ENCODE measurements around the gene MAGI2.

MAGI2 gene

DNA sequence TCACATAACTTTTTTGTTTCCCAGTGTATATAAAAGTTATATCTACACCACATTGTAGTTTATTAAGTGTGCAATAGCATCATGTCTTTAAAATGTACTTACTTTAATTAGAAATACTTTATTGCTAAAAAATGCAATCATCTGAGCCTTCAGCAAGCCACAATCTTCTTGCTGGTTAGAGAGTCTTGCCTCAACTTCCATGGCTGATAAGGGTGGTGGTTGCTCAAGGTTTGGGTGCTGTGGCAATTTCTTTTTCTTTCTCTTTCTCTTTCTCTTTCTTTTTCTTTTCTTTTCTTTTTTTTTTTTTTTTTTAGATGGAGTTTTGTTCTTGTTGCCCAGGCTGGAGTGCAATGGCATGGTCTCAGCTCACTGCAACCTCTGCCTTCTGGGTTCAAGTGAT, 360.0 kb downstream of the MAGI2 start:
- no peaks in the 10 kb centered on the region for H3K27me3 ChIP-seq (replicated peaks)
- TF ChIP-seq CTCF (IDR thresholded peaks at IDR 0.05; ENCODE audit: low read depth, low read length, missing control alignments): no peak
- in situ Hi-C loops (cut with HindIII; ENCODE audit: low pct_ligation_motif_present, low sequenced_read_pairs): no loop called here
- no peaks in the 10 kb centered on the region for H3K36me3 ChIP-seq (replicated peaks)
- no peak overlapping the region for H3K4me3 ChIP-seq (ENCODE audit: low read depth, low read length)
- H3K27ac ChIP-seq: no peak overlapping the region
- DNase-seq: no peak

GRCh38 chr7:79091661-79092060, 361.8 kb downstream of the MAGI2 start:
- Histone ChIP-seq H3K36me3 (replicated peaks) (no peaks in the 10 kb centered on the region), H3K4me3 (ENCODE audit: low read depth, low read length) (no peak overlapping the region), H3K27ac (no peak overlapping the region), H3K27me3 (replicated peaks) (no peaks in the 10 kb centered on the region)
- no peak for DNase-seq
- TF ChIP-seq CTCF (IDR thresholded peaks at IDR 0.05; ENCODE audit: low read depth, low read length, missing control alignments): no peak
- in situ Hi-C loops (cut with HindIII; ENCODE audit: low pct_ligation_motif_present, low sequenced_read_pairs): no loop called here

- in situ Hi-C loops (cut with HindIII; ENCODE audit: low pct_ligation_motif_present, low sequenced_read_pairs): no loop called here
- no peaks in the 10 kb centered on the region for H3K27me3 ChIP-seq (replicated peaks)
- H3K27ac ChIP-seq: no peak overlapping the region
- TF ChIP-seq CTCF (IDR thresholded peaks at IDR 0.05; ENCODE audit: low read depth, low read length, missing control alignments): no peak
- DNase-seq: no peak
- H3K36me3 ChIP-seq (replicated peaks): no peaks in the 10 kb centered on the region
- H3K4me3 ChIP-seq (ENCODE audit: low read depth, low read length): no peak overlapping the region
Observed at GRCh38 chr7:79091011-79091410, 362.5 kb downstream of the MAGI2 start.

- no peaks in the 10 kb centered on the region for H3K36me3 ChIP-seq (replicated peaks)
- no peak overlapping the region for H3K4me3 ChIP-seq (ENCODE audit: low read depth, low read length)
- no peak overlapping the region for H3K27ac ChIP-seq
- in situ Hi-C loops (cut with HindIII; ENCODE audit: low pct_ligation_motif_present, low sequenced_read_pairs): no loop called here
- TF ChIP-seq CTCF (IDR thresholded peaks at IDR 0.05; ENCODE audit: low read depth, low read length, missing control alignments): no peak
- DNase-seq: no peak
- H3K27me3 ChIP-seq (replicated peaks): no peaks in the 10 kb centered on the region
Observed at GRCh38 chr7:79090543-79090942, 362.9 kb downstream of the MAGI2 start.

DNA sequence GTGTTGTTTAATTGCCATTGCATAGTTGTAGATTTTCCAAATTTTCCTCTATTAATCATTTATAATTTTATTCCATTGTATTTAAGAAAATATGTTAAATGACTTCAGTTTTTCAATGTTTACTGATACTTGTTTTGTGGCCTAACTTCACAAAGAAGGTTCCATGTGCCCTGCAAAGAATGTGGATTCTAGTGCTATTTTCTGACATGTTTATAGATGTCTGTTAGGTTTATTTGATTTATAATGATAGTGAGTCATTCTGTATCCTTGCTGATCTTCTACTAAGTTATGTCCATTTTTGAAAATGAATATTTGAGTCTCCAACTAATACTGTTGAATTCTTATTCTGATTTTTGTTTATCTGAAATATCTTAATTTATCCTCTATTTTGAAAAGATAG, 369.0 kb downstream of the MAGI2 start:
- in situ Hi-C loops (cut with HindIII; ENCODE audit: low pct_ligation_motif_present, low sequenced_read_pairs): no loop called here
- H3K36me3 ChIP-seq (replicated peaks): no peaks in the 10 kb centered on the region
- no peak overlapping the region for H3K27ac ChIP-seq
- no peaks in the 10 kb centered on the region for H3K27me3 ChIP-seq (replicated peaks)
- H3K4me3 ChIP-seq (ENCODE audit: low read depth, low read length): no peak overlapping the region
- no peak for DNase-seq
- TF ChIP-seq CTCF (IDR thresholded peaks at IDR 0.05; ENCODE audit: low read depth, low read length, missing control alignments): no peak

DNA sequence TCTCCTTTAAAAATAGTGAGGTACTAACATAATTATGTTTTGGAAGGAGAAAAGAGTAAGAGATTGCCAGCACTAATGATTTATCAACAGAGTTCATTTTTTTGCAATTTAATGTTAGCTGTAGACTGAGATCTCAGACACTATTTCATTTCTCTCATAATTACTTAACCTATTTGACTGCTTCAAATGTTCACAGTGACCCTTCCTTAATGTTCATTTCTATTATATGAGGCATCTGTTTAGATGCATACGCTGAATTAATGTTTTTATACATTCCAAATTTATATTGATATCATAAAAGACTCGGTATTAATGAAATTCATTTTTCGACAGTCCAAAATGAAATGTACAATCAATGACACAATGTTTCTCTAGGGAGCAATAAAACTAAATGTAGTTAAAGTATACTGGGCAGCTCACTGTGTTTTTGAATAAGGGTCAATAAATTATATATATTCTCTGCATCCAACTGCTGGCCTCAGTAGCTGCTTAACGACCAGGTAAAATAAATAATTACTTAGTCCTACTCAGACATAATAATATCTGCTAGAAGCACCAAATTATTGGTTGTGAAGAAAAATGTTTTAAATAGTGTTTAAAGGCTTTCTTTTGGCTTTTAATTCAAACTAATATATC, 373.4 kb downstream of the MAGI2 start:
- no peaks in the 10 kb centered on the region for H3K27me3 ChIP-seq (replicated peaks)
- DNase-seq: no peak
- no peaks in the 10 kb centered on the region for H3K36me3 ChIP-seq (replicated peaks)
- no peak for TF ChIP-seq CTCF (IDR thresholded peaks at IDR 0.05; ENCODE audit: low read depth, low read length, missing control alignments)
- no peak overlapping the region for H3K27ac ChIP-seq
- in situ Hi-C loops (cut with HindIII; ENCODE audit: low pct_ligation_motif_present, low sequenced_read_pairs): no loop called here
- no peak overlapping the region for H3K4me3 ChIP-seq (ENCODE audit: low read depth, low read length)
